ENCODE results near the gene DENND1A.

The DENND1A gene

GRCh38 chr9:123686131-123686828 lies 243.6 kb downstream of the DENND1A start:
- no peak for DNase-seq (ENCODE audit: low read depth in 2 of 2)

- DNase-seq (ENCODE audit: low read depth in 2 of 2): no peak
Observed at GRCh38 chr9:123685489-123686083, 244.3 kb downstream of the DENND1A start.

GRCh38 chr9:123684393-123685149 lies 245.4 kb downstream of the DENND1A start:
- no peak for DNase-seq (ENCODE audit: low read depth in 2 of 2)

GRCh38 chr9:123682746-123683145 lies 247.2 kb downstream of the DENND1A start:
- DNase-seq (ENCODE audit: low read depth in 2 of 2): no peak

GRCh38 chr9:123680352-123680751 lies 249.6 kb downstream of the DENND1A start:
- no peak for DNase-seq (ENCODE audit: low read depth in 2 of 2)

GRCh38 chr9:123679330-123679987 lies 250.5 kb downstream of the DENND1A start:
- DNase-seq (ENCODE audit: low read depth in 2 of 2): no peak

GRCh38 chr9:123678878-123679329 lies 251.0 kb downstream of the DENND1A start:
- DNase-seq (ENCODE audit: low read depth in 2 of 2): no peak

GRCh38 chr9:123678038-123678877 lies 251.7 kb downstream of the DENND1A start:
- no peak for DNase-seq (ENCODE audit: low read depth in 2 of 2)

GRCh38 chr9:123676869-123677268 lies 253.1 kb downstream of the DENND1A start:
- DNase-seq (ENCODE audit: low read depth in 2 of 2): no peak

GRCh38 chr9:123669346-123669745 lies 260.6 kb downstream of the DENND1A start:
- no peak for DNase-seq (ENCODE audit: low read depth in 2 of 2)

- no peak for DNase-seq (ENCODE audit: low read depth in 2 of 2)
Observed at GRCh38 chr9:123663529-123663928, 266.4 kb downstream of the DENND1A start.

- no peak for DNase-seq (ENCODE audit: low read depth in 2 of 2)
Observed at GRCh38 chr9:123662057-123662776, 267.7 kb downstream of the DENND1A start.

- DNase-seq (ENCODE audit: low read depth in 2 of 2): no peak
Observed at GRCh38 chr9:123660691-123661466, 269.0 kb downstream of the DENND1A start.

GRCh38 chr9:123659358-123659757 lies 270.6 kb downstream of the DENND1A start:
- DNase-seq (ENCODE audit: low read depth in 2 of 2): no peak

GRCh38 chr9:123658792-123659191 lies 271.1 kb downstream of the DENND1A start:
- DNase-seq (ENCODE audit: low read depth in 2 of 2): no peak

GRCh38 chr9:123657941-123658340 lies 272.0 kb downstream of the DENND1A start:
- DNase-seq (ENCODE audit: low read depth in 2 of 2): no peak

- no peak for DNase-seq (ENCODE audit: low read depth in 2 of 2)
Observed at GRCh38 chr9:123657099-123657498, 272.8 kb downstream of the DENND1A start.

GRCh38 chr9:123656565-123656964 lies 273.4 kb downstream of the DENND1A start:
- DNase-seq (ENCODE audit: low read depth in 2 of 2): no peak

- DNase-seq (ENCODE audit: low read depth in 2 of 2): no peak
Observed at GRCh38 chr9:123655681-123656423, 274.1 kb downstream of the DENND1A start.

Data from stimulated activated CD8-positive, alpha-beta memory T cell treated with anti-CD3 and anti-CD28 coated beads, Interleukin-15, amount 100 ng/mL, for 4 hours (primary cell).